ENCODE measurements around the gene NIPA2.

- TF ChIP-seq CTCF (conservative IDR thresholded peaks at IDR 0.05; ENCODE audit: low read depth, low read length) (no peak), EZH2 (IDR thresholded peaks at IDR 0.05; ENCODE audit: borderline replicate concordance, low read depth, low read length, poor library complexity, severe bottlenecking) (no peak)
Observed at GRCh38 chr15:22908830-22909229, 70.4 kb downstream of the NIPA2 start.
